ENCODE measurements around the gene GUK1. TPM values are rescaled to one million over a fixed set of nuclear protein-coding genes. Genes with fewer than 3 reads are reported as not detected.

GUK1 gene
- total RNA-seq, 1 experiment from 2014 or later, result 111 TPM

- TF ChIP-seq E2F4 (CRISPR knock-in tag; IDR thresholded peaks at IDR 0.05; ENCODE audit: borderline replicate concordance, low read depth) (no peak), ZSCAN18 (CRISPR knock-in tag; IDR thresholded peaks at IDR 0.05) (no peak), ZNF512 (CRISPR knock-in tag; IDR thresholded peaks at IDR 0.05; ENCODE audit: borderline replicate concordance) (no peak), SP1 (CRISPR knock-in tag; conservative IDR thresholded peaks at IDR 0.05) (no peak), RELA (CRISPR knock-in tag; IDR thresholded peaks at IDR 0.05; ENCODE audit: borderline replicate concordance) (no peak)
These were observed 5.7 kb downstream of the GUK1 start (continued) for GRCh38 chr1:228145463-228146416.

DNA sequence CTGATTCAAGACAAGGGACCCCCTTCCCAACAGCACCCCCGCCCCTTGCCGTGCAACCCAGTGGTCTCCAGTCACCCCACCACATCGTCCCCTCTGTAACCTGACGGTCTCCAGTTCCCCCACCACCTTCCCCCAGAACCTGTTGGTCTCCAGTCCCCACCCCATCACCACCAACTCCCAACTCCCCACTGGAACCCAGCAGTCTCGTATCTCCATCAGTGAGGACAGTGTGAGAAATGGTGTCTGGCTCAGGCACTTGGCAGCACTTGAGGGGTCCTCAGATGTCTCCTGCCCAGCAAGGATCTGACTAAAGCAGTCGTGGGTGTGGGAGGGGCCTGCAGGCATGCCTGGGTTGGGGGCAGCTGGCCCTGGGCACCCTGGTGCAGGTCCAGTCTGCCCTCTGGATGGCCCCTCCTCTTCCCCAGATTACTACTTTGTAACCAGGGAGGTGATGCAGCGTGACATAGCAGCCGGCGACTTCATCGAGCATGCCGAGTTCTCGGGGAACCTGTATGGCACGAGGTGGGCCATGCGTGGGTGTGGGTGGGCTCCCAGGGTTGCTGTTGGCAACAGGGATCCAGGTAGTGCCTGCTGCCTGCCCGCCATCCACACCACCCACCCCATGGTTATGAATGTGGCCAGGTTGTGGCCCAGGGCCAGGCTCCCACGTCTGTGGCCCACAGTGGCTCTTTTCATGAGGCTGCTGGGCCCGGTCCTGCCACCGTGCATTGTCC lies 6.5 kb downstream of the GUK1 start:
- no peak for DNase-seq (ENCODE audit: low spot score)
- H3K4me1 Mint-ChIP-seq, result peaks cover 2% of the 10 kb centered on the region; the same call in 1 of the 2 replicates
- no peaks in the 10 kb centered on the region for H3K27me3 Mint-ChIP-seq (ENCODE audit: low read depth)
- H3K36me3 Mint-ChIP-seq, result no peaks in the 10 kb centered on the region
- H3K4me3 Mint-ChIP-seq, result no peak overlapping the region
- POLR2A ChIA-PET, result no interaction called here
- no peak for ATAC-seq
- no peak overlapping the region for H3K27ac Mint-ChIP-seq
- H3K9me3 Mint-ChIP-seq, result no peaks in the 10 kb centered on the region
- CTCF ChIA-PET, result no interaction called here
- TF ChIP-seq FOXP1 (CRISPR knock-in tag; IDR thresholded peaks at IDR 0.05; ENCODE audit: borderline replicate concordance), result no peak
- no peak for TF ChIP-seq E2F1 (CRISPR knock-in tag; IDR thresholded peaks at IDR 0.05)
- TF ChIP-seq NR2C2 (CRISPR knock-in tag; IDR thresholded peaks at IDR 0.05), result no peak
- TF ChIP-seq ZNF512 (CRISPR knock-in tag; IDR thresholded peaks at IDR 0.05; ENCODE audit: borderline replicate concordance), result no peak
- TF ChIP-seq, protein P1, sequence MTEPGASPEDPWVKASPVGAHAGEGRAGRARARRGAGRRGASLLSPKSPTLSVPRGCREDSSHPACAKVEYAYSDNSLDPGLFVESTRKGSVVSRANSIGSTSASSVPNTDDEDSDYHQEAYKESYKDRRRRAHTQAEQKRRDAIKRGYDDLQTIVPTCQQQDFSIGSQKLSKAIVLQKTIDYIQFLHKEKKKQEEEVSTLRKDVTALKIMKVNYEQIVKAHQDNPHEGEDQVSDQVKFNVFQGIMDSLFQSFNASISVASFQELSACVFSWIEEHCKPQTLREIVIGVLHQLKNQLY (CRISPR knock-in tag; IDR thresholded peaks at IDR 0.05), result no peak
- no peak for TF ChIP-seq PRDM15 (CRISPR knock-in tag; IDR thresholded peaks at IDR 0.05)
- no peak for TF ChIP-seq EMX1 (CRISPR knock-in tag; IDR thresholded peaks at IDR 0.05)
- TF ChIP-seq, protein P2, sequence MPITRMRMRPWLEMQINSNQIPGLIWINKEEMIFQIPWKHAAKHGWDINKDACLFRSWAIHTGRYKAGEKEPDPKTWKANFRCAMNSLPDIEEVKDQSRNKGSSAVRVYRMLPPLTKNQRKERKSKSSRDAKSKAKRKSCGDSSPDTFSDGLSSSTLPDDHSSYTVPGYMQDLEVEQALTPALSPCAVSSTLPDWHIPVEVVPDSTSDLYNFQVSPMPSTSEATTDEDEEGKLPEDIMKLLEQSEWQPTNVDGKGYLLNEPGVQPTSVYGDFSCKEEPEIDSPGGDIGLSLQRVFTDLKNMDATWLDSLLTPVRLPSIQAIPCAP (CRISPR knock-in tag; IDR thresholded peaks at IDR 0.05), result no peak
- no peak for TF ChIP-seq ZNF423 (CRISPR knock-in tag; IDR thresholded peaks at IDR 0.05)
- TF ChIP-seq NFYB (CRISPR knock-in tag; conservative IDR thresholded peaks at IDR 0.05; ENCODE audit: low read depth), result no peak
- TF ChIP-seq ZNF138 (CRISPR knock-in tag; conservative IDR thresholded peaks at IDR 0.05), result no peak
- TF ChIP-seq NR1H2 (CRISPR knock-in tag; IDR thresholded peaks at IDR 0.05), result no peak
- no peak for TF ChIP-seq ZNF232 (CRISPR knock-in tag; IDR thresholded peaks at IDR 0.05)
- TF ChIP-seq CREM (CRISPR knock-in tag; IDR thresholded peaks at IDR 0.05), result no peak
- TF ChIP-seq ATF3 (CRISPR knock-in tag; conservative IDR thresholded peaks at IDR 0.05), result no peak
